ENCODE data around the gene SH3TC2.

The SH3TC2 gene

DNA sequence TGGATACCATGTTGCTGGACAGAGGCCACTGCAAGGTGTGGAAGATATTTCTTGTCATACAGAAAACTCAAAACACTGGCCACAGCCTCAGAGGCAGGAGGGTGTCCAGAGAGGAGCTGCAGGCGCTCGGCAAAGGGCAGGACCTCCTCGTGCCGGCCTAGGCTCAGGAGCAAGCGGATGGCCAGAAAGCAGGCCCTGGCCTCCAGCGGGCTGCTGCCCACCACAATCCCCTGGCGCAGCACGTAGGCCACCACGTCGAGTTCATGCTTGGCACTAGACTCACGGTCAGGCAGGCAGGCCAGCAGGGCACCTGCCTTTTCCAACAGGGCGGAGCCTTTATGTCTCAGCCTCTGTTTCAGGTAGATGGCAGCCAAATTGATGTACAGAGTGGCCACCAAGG is 35.2 kb downstream of the SH3TC2 start:
- FAIRE-seq: no peak

DNA sequence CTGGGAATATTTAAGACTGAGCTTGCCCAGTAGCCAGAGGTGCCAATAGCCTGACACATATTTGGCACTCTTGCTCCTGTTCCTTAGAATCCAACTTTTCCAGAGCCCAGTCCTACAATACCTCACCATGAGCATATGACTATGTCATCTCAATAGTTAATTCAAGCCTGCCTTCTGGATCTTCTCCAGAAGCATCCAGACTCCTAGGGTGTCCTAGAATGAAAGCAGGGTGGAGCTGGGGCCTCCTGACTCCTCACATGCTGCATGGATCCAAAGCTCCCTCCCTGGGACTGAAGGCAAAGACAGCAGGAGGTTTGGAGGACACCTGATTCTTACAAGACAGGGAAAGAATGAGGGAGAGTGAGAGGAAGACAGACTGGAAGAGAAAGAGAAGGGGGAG is 37.9 kb downstream of the SH3TC2 start:
- no peak for FAIRE-seq

- no peak for FAIRE-seq
These were observed 38.4 kb downstream of the SH3TC2 start for GRCh38 chr5:149024477-149024876.

DNA sequence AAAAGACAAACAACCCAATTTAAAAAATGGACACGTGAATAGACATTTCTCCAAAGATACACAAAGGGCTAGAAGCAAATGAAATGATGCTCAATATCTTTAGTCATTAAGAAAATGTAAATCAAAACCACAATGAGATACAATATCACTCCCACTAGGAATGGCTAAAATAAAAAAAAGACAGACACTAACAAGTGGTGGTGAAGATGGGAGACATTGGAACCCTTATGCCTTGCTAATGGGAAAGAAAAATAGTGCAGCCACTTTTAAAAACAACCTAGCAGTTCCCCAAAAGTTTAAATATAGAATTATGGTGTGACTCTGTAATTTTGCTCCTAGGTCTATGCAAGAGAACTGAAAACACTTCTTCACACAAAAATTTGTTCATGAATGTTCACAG is 40.7 kb downstream of the SH3TC2 start:
- no peak for FAIRE-seq

DNA sequence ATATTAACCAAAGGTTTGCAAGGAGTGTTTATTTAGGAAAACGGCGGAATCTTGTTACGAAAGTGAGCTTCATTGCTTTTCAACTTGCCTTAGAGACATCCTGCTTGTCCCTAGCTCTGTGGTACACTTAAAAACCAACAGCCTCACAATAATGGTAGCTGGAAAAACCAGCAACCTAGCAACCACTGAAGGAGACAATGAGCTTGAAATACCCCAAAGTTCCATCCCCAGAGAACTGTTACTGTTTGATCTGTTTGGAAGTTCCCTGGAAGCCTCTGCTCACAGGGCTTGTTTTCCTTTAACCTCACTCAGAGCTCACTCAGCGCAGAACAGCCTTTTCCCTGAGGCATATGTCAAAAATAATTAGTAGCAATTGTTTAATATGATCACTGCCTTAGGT is 43.2 kb downstream of the SH3TC2 start:
- no peak for FAIRE-seq

GRCh38 chr5:149018909-149019443 is 43.9 kb downstream of the SH3TC2 start:
- no peak for FAIRE-seq

DNA sequence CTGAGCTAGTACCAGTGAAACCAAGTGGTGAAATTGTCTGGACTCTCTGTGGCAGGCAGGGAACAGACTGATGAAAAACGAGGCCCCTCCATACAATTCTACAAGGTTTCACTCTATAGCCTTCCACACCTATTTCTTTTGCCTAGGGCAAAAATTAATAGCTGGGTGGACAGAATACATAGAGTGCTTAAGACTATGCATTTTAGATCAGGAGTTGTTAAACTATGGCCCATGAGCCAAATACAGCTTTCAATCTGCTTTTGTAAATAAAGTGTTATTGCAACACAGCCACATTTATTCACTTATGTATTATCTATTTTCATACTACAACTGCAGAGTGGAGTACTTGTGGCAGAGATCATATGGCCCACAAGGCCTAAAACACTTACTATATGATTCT is 45.2 kb downstream of the SH3TC2 start:
- no peak for FAIRE-seq

- FAIRE-seq: no peak
These were observed 47.3 kb downstream of the SH3TC2 start for GRCh38 chr5:149015561-149015960.

DNA sequence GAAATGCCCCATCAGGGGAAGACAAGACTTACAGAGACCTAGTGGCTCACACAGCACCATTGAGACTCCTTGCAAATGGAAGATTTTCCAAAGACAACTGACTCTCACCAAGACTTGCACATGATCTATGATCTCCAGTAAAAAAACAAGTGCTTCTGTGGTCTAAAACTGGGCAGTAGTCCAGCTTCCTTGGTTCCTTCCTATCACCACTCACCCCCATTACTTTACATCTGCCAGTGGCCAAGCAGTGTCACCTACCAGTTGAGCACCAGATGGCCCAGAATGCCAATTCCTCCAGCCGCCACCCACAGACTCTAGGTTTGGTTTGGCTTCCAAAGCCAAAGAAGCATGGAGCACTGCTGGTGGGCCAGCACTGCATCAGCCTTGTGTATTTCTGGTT is 47.7 kb downstream of the SH3TC2 start:
- no peak for FAIRE-seq

- FAIRE-seq: no peak
These were observed 48.3 kb downstream of the SH3TC2 start for GRCh38 chr5:149014571-149015031.

GRCh38 chr5:149013796-149014195 is 49.1 kb downstream of the SH3TC2 start:
- FAIRE-seq: no peak

DNA sequence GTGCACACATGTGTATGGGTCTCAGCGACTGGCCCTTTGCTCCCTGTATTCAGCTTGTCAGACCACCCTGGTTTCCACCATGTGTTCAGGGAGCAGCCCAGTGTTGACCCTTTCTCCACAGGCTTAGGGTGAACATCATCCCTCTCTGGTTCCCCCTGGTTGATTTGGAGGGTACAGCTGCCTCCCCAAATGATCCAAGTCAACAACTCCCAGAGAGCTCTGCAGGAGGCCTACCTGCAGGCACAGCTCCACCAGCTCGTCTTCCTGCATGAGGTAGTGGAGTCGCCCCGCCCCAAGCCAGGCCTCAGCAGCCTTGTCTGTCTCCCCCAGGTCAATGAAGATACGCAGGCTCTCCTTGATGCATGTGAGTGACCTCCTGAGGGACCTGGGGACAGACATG is 50.5 kb downstream of the SH3TC2 start:
- FAIRE-seq: no peak

DNA sequence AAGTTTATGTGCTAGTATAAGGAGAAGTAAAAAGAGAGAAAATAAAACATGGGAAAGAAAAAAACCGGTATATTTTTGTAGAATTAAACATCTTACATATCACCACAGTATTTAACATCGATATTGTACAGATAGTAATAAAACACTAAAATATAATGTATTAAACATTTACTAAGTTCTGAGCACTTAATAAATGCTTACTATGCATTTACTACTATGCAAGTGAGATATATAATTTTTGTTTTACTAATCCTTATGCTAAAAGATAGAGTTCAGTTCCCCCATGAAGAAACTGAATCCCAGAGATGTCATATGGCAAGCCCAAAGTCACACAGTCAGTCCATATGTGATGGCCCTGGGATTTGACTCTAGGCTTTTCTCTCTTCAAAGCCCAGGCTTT is 51.1 kb downstream of the SH3TC2 start:
- no peak for FAIRE-seq

DNA sequence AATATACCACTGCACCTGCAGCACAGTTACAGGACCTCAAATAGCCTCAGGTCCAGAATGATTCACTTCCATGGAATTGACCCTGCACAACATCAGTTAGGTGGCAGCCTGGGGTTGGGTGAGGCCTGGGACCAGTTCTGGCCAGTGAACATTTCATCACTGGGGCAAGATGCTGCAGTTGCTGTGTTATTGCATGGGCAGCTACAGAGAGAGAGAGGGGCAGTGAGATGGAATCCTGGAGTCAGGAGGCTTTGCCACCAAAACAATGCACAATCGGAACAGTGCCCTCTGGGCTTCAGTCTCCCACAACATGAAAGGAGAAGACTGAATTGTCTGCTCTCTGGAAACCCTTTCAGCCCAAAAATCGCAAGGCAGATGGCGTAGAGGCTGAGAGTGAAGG is 51.8 kb downstream of the SH3TC2 start:
- FAIRE-seq: no peak

- FAIRE-seq: no peak
These were observed 55.7 kb downstream of the SH3TC2 start for GRCh38 chr5:149007174-149007573.

DNA sequence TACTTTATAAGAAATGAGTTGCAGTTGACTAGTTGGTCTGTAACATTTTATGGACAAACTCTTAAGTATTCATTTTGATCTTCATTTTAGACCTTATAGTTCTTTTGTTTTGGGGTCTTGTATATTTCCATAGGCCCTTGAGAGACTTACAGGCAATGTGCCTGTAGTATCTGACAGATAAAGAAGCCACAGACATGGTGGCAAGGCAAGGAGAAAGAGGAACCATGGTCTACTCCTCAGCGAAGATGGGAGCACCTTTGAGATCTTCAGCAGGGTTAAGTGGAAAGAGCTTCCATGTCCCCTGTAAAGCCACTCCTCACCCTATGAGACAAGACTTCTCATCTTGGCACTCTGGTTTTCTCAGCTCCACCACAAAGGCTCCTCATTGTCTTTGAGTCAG is 56.4 kb downstream of the SH3TC2 start:
- FAIRE-seq: no peak

DNA sequence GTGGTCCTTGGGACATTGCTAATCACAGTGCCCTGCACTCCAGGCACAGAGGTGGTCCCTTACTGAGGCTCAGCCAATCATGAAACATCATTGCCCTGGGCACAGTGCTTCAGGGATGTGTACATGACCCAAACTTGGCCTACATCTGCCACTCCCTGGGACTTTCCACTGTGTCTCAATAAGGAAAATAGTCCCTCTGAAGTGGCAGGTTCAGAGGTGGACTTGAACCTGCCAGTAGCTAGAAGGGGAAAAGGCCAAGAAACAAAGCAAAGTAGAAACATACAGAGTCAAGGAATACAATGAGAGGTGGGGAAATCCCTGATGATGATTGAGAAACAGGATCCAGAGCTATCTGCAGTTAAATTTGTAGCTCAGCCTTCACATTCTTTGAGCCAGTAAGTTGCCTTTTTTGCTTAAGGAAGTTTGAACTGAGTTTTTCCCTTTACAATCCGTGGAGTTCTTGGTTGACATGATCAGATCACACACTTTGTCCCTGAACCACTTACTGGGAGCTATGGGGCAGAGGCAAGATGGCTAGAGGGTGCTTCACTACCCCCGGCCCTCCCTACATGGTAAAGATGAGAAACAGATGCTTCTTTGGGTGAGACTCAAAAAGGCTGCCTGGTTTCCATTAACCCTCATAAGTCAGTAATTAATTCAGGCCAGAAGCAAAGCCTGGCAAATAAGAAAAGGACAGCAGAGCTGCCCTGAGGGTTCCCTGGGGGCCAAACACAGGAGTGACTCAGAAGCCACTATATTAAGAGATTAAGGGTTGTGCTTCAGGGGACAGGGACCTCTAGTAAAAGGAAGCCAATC is 57.6 kb downstream of the SH3TC2 start:
- FAIRE-seq: no peak

- no peak for FAIRE-seq
These were observed 58.3 kb downstream of the SH3TC2 start for GRCh38 chr5:149004559-149004958.

DNA sequence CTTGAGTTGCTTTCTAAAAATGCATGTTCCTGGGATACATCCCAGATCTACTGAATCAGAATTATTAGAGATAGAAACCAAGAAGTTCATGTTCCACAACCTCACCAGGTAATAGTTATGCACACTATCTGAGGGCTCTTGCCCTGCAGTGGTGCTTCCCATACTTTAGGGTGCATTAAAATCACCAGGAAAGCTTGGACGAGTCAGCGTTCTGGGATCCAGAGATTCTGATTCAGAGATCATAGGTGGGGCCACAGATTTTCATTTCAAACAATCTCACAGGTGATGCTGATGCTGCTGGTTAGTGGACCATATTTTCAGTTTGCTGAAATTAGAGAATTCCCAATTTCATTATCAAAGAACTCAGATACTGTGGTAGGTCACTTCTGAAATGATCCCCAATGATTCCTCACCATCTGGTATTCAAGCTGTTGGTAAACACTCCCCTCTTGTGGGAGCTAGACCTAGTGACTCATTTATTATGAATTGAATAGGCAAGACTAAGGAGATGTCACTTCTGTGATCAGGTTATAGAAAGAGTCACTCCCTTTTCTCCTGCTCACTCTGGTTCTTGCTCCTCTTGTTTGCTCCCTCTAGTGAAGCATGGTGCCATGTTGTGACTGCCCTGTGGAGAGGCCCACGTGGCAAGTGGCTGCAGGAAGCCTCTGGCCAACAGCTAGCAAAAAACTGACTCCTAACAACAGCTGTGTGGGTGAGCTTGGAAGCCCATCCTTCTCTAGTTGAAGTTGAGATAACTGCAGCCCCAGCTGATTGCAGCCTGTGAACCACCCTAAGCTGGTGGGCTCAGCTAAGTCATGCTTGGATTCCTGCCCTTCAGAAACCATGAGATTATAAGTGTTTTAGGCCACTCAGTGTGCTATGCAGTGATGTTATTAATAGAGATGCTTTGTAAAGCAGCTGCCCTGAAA is 59.8 kb downstream of the SH3TC2 start:
- FAIRE-seq: no peak

GRCh38 chr5:149002053-149002452 is 60.8 kb downstream of the SH3TC2 start:
- FAIRE-seq: no peak

DNA sequence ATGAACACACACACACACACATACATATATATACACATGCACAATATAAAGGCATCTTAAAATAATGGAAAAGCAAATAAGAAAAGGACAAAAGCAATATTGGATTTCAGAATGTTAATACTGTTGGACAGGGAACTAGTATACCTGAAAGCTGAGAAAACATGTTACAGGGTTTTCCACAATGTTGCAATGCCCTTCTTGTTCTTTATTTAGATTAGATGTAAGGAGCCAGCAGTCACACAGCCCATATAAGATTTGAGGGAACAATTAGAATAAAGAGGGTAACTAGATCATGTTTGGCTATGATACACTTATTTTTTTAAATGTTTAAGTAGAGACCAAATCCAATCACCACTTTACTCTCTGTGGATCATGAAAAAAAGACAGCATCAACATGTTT is 61.7 kb downstream of the SH3TC2 start:
- FAIRE-seq: no peak

GRCh38 chr5:148999741-149000140 is 63.1 kb downstream of the SH3TC2 start:
- FAIRE-seq: no peak

GRCh38 chr5:148998174-148998797 is 64.6 kb downstream of the SH3TC2 start:
- no peak for FAIRE-seq

Data from endometrium (tissue), 2 donors.